Measurements from ENCODE around the gene ACTN1. TPM values are rescaled to one million over a fixed set of nuclear protein-coding genes. Genes with fewer than 3 reads are reported as not detected.
"Not testable (repeated sequence)": the region's sequence is repeated elsewhere in the genome, so short reads cannot be mapped to it uniquely, and the experiment has no call there.

The ACTN1 gene
- total RNA-seq, 1 donor from 2014 or later, result 233 TPM

DNA sequence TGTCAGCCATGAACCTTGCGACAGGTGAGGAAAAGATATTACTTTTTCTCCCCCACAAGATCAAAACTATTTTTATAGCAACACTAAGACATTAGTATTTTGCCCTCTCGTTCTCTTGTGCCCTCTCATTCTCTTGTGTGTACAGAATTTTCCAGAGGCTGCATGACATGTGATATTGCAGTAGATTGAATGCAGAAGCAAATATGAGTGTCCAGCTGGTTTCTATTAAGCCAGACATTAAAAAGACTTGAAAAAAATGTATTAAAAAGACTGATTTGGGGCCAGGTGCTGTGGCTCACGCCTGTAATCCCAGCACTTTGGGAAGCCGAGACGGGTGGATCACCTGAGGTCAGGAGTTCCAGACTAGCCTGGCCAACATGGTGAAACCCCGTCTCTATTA is 122.5 kb downstream of the ACTN1 start:
- no peak for DNase-seq

DNA sequence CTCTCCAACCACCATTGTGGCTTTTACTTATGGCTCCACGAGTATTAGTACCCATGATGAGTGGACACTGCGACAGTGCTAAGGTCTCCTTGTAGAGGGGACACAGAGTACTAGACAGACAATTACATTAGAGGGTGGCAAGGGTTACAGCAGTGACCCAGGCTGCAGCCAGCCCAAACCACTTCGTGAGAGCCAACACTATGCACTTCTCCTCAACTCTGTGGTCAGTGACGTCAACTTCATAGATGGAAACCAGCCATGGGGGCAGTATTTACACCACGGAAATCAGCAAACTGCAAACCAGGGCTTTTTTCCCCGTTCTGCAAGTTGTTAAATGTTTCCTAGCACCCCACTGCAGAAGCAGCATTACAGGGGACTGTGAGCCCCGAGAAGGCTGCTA is 124.7 kb downstream of the ACTN1 start:
- no peak for DNase-seq

DNA sequence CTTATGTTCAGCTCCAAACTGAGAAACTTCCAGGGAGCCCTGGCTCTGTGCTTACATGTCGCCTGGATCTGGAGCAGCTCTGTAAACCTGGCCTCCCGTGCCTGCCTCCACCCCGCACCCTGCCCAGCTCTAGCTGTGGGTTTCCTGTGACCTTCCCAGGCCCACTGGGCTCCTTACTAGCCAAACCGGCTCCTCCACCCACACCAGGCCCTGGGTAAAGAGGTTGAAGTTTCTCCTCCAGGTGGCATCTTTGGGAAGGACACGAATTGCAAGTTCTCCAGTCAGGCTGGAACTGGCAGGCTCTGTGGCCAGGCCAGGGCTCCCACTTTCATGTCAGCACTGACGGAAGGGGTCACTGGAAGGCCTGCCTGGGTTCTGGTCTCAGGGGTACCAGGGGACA is 125.4 kb downstream of the ACTN1 start:
- no peak for DNase-seq

DNA sequence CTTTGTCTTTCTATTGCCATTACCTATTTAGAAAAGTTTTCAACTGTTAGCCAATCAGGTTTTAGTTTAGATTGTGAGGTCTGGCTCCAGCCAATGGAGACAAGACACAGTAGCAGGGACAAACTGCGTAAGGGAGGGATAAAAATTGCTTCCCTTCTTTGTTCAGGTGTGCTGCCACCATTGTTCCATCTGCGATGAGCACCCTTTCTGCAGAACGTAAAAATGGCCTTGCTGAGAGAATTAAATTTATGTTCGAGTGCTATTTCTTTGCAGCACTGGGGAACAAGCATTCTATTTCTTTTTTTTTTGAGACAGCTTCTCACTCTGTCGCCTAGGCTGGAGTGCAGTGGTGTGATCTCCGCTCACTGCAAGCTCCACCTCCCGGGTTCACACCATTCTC is 126.6 kb downstream of the ACTN1 start:
- not testable (repeated sequence) for DNase-seq

DNA sequence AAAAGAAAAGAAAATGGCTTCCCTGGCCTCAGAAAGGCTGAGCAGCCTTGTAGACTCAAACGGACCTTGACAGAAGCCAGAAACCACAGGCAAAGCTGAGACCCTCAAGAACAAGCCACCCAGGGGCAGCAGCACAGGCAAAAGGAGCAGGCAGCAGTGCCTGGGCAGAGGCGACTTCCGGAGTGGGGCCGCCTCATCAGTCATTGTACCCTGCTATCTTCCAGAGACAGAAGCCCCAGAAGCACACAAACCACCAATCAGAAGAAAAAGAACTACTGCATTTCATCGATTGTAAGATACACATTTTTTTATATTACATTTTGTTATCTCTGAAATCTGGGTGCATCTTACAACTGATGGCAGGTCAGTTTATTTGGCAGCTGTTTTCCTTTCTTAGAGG is 128.0 kb downstream of the ACTN1 start:
- no peak for DNase-seq

DNA sequence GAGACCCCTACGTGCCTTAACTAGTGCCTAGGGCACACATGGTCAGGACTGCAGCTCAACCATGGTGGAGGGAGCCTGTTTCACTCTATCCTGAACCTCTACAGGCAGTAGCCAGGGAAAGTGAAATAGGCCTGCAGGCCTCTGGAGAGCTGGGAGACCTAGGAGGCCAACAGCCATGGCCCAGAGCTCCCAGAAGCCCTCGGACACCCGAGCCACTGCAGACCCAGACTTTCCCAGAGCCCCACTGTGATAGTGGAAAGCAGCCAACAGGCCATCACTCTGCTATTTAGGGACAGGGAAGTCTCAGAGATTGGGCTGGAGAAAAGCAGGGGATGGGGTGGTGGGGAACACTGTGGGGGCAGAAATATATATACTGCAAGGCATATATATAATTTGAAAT is 129.7 kb downstream of the ACTN1 start:
- DNase-seq, result no peak

DNA sequence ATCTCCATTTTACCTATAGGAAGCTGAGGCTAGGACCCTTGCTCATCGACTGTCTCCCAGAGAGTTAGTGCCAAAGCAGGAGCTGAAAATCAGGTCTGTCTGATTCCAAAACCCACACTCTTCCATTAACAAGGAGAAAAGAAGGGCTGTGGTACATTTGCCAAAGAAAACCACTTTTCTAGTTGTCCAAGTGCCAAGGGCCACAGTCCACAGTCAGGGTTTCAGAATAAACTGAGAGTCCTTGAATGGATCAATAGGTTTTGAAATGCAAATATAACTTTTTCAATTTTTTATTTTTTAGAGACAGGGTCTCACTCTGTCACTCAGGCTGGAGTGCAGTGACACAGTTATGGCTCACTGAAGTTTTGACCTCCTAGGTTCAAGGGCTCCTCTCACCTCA is 130.8 kb downstream of the ACTN1 start:
- no peak for DNase-seq

DNA sequence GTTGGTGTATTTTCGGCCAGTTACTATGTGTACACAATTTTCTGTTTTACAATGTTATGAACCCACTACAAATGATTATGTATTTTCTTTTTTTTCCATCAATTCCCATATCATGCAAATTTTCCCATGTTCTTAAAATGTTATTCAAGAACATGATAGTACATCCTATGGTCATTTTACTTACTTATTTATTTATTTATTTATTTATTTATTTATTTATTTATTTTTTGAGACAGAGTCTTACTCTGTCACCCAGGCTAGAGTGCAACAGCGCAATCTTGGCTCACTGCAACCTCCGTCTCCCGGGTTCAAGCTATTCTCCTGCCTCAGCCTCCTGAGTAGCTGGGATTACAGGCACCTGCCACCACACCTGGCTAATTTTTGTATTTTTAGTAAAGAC is 131.5 kb downstream of the ACTN1 start:
- DNase-seq, result not testable (repeated sequence)

DNA sequence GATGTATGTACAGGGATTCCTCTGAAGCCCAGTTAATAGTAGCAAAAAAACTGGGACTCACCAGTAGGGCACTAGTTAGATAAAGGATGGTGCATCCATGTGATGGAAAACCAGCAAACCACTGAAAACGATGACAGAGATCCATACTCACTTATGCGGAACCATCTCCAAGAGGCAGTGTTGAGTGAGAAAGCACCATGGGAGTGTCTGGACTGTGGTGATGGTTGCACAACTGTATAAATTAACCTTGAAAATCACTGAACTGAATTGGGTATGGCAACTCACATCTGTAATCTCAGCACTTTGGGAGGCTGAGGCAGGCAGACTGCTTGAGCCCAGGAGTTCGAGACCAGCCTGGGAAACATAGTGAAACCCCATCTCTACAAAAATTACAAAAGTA is 132.6 kb downstream of the ACTN1 start:
- DNase-seq, result no peak

DNA sequence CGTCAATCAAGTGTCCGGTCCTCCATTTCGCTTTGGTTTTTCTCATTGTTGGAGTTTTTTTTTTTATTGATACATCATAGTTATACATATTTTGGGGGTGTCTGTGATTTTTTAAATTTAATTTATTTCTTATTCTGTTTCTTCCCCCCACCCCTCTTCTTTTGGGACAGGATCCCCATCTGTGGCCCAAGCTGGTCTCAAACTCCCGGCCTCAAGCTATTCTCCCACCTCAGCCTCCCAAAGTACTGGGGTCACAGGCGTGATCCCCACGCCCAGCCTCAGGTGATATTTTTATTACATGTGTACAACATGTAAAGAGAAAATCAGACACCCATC is 134.9 kb downstream of the ACTN1 start:
- no peak for DNase-seq

DNA sequence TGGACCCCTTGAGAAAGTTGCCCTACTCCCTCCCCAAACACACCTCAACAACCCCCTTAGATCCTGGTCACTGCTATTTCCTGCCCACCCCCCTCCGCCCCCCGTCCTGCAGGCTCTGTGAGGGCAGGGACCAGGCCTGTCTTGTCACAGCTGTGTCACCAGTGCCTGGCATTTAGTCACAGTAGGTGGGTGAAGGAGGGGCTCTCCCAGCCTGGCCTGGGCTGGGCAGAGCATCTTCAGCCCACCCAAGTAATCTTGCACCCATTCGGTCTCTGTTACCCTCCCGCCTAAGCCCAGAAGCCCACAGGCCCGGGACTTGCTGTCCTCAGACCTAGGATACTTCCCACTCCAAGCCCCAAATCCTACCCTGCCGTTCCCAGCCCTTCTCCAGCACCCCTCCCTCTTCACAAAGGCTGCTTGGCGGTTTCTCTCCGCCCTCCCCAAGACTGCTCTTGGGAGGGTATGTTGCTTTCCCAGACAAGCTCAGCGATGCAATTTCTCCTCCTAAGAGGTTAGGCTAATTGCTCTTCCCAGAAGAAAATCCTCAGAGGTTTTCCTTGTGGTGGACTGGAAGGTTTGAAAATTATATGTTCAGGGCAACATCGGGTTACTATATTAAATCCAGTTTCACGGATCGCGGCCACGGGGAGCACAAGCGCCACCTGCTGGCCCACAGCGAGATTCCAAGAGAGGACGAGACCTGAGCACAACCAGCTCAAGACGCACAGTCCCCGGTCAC is 135.5 kb downstream of the ACTN1 start:
- DNase-seq, result peak; percentile 86

DNA sequence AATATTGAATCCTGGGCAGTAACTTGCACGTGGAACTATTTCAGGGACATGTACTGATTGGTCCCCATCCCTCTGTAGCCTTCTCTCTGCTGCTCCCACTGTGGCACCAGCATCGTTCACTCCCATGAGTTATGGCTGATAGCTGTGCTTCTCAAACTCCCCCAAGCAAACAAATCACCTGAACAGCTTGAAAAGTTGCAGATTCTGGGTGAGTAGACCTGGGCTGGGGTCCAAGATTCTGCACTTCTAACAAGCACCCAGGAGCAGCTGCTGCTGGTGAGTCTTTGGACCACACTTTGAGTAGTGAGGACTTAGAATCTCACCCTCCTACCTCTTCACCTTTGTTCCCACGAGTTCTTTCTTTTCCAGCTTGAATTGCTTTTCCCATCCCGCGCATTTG is 136.8 kb downstream of the ACTN1 start:
- DNase-seq, result no peak

DNA sequence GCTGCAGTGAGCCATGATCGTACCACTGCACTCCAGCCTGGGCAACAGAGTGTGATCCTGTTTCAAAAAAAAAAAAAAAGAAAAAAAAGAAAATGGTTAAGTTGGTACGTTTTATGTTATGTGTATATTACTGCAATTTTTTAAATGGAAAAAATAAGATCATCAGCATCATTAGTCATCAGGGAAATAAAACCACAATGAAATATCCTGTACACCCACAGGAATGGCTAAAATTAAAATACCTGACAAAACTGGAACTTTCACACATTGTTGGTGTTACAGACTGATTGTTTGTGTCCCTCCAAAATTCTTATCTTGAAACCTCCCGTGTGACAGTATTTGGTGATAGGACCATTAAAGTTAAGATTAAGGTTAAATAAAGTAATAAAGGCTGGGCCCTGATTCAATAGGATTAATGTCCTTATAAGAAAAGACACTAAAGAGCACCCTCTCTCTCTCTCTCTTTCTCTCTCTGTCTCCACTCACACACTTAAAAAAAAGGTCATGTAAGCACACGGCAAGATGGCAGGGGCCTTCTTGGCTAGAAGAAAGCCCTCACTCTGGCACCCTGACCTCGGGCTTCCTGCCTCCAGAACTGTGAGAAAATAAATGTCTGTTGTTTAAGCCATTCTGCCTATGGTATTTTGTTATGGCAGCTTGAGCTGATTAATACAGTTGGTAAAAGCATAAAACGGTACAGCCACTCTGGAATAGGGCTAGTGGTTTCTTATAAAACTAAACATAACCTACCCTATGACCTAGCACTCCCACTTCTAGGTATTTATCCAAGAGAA is 137.9 kb downstream of the ACTN1 start:
- peak; percentile 83 for DNase-seq

DNA sequence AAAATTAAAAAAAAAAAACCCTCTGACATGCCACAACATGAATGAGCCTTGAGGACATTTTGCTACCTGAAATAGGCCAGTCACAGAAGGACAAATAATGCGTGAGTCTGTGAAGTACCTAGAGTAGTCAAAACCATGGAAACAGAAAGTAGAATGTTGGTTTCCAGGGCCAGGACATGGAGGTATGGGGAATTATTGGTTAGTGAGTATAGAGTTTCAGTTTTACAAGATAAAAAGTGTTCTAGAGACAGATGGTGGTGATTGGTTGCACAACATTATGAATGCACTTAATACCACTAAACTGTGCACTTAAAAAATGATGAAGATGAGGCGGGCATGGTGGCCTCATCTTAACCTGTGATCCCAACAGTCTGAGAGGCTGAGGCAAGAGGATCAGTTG is 138.6 kb downstream of the ACTN1 start:
- no peak for DNase-seq

DNA sequence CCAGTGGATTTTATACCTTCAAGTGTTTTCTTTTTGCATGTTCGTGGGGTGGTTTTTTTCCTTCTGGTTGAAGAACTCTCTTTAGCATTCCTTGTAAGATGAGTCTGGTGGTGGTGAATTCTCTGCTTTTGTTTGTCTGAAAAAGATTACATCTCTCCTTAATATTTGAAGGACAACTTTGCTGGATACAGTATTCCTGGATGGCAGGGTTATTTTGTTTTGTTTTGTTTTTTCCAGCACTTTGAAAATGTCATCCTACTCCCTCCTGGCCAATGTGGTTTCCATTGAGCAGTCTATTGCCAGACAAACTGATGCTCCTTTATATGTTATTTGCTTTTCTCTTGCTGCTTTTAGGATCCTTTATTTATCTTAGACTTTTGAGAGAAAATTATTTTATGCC is 143.0 kb downstream of the ACTN1 start:
- DNase-seq, result no peak

DNA sequence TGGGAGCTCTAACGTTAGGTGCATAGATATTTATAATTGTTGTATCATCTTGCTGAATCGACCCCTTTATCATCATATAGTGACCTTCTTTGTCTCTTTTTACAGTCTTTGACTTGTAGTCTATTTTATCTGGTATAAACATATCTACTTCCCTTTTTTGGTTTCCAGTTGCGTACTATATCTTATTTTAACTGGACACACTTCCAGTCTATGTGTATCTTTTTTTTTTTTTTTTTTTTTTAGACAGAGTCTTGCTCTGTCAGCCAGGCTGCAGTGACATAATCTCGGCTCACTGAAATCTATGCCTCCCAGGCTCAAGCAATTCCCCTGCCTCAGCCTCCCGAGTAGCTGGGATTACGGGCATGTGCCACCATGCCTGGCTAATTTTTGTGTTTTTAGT is 144.3 kb downstream of the ACTN1 start:
- DNase-seq, result no peak

DNA sequence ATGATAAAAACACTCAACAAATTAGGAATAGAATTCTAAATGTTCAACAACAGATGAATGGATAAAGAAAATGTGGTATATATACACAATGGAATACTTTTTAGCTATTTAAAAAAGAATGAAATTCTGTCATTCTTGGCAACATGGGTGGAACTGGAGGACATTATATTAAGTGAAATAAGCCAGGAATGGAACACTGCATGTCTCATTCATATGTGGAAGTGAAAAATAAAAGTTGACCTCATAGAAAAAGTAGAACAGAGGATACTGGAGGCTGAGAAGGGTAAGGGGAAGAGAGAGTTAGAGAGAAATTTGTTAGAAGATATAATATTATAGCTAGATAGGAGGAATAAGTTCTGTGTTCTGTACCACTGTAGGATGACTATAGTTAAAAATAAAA is 150.4 kb downstream of the ACTN1 start:
- no peak for DNase-seq

DNA sequence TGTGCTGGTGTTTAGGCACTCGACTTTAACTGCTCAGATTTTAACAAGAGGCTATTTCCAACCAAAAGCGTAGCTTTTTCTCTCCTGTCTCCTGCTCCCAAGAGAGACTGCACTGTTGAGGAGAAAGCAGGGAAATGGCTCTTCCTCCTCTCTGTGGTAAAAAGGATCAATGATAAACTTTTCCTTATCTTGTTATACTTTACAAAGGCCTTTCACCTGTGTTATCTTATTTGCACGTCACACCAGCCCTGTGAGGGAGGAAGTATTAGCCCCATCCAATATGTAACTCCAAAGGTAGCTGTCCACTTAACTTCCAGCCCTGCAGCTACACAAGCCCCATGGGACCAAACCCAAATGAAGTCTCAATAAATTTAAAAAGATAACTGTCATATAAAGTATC is 153.4 kb downstream of the ACTN1 start:
- DNase-seq, result no peak

DNA sequence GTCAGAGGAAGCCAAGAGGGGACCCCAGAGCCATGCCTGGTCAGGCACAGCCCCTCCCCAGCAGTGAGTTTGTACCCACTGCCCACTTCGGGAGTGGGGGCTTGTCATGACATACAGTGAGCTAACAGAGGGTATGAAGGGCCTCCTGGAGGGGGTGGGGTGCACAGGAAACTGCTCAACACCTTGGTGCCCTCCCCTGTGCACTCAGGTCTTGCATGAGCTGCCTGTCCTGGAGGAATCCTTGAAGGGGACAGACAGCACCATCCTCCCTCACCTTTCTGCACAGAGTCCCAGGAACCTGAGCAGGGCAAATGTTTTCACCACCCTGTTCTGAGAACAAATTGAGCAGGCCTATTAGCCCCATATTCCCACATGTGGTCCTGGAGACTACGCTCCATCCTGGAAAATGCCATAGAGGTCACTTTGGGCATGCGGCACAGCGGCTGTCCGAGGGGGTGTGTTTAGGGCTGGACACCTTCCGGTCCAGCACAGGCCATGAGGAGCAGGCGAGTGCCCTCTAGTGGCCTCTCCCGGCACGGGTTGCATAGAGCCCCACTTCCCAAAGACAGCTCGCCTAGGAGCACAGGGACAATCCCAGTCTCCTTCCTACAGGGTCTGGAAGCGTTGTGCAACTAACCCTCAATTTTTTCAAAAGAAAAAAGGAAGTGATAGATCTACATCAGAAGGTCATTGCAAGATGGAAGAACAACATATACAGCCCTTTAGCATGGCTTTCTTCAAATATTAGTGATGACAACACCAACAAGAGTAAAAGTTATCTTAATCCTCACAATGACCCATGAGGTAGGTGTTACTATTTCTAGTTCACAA is 154.4 kb downstream of the ACTN1 start:
- DNase-seq, result peak; percentile 87

DNA sequence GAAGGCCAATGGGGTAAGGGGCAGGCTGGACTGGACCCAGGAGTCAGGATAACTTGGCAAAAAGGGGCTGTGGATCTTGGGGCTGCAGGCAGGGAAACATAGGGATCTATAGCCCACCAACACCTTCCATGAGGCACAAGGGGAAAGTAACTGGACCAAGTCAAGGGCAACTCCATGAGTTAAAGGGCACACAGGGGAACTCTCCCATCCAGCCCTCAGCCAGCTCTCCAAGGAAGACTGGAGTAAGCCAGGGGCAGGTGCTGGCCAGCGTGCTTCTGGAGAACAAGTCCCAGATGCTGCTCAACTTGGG is 154.9 kb downstream of the ACTN1 start:
- no peak for DNase-seq

Data from dermis blood vessel endothelial cell (primary cell).